Activated CD4-positive, alpha-beta T cell treated with anti-CD3 and anti-CD28 coated beads, Interleukin-10, Interleukin-2, amounts not matched to agents 100 ng/mL and 50 ng/mL, durations not matched to agents 16 hours and 8 hours (primary cell): ENCODE results near the gene CLPTM1.

Source experiments
- DNase-seq: peaks from one replicate; pipeline ENCODE4 v3.0.0-alpha.2; 2020

The CLPTM1 gene

DNA sequence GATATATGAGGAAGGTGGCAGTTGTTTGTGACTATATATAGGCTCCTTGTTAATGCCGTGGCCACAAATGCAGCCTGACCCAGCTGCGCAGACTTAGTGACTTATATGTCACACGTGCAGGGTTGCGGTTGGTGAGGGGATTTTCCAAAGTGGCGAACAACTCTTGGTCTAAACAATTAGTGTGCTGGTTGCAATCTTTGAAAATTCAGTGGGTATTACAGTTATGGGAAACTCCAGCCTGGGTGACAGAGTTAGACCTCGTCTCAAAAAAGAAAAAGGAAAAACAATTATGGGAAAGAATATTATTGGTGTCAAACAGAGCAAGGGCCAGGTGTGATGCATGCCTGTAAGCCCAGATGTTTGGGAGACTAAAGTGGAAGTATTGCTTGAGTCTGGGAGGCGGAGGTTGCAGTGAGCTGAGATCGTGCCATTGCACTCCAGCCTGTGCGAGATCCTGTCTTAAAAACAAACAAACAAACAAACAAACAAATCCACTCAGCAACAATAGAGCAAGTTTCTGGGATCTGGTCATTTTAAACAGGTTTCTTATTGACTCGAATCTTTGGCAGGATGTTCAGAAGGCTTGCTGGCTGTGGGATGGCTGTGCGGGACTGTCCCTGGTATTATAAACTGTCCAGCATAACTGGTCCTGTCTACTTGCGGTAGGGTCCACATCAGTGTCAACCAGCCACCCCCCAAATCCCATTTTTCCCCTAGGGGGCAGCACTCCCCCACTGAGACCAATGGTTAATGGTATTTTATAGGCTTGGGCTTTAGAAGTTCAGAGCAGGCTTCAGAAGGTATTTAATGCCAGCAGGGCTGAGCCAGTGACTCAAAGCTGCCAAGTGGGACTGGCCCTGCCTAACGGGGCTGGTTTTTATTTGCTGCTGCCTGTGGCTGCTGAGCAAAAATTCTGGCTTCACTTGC is 61.5 kb downstream of the CLPTM1 start:
- peak; percentile 89 for DNase-seq

DNA sequence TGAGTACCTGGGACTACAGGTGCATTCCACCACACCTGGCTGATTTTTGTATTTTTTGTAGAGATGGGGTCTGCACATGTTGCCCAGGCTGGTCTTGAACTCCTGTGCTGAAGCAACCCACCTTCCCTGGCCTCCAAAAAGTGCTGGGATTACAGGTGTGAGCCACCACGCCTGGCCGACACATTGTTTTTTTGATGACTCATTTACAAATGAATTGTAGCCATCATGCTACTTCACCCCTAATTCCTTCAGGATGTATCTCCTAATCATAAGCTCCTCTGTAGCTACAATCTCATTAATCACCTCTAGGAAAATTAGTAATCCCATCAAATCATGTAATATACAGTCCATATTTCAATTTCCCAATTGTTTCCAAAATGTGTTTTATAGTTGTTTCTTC is 64.0 kb downstream of the CLPTM1 start:
- no peak for DNase-seq

DNA sequence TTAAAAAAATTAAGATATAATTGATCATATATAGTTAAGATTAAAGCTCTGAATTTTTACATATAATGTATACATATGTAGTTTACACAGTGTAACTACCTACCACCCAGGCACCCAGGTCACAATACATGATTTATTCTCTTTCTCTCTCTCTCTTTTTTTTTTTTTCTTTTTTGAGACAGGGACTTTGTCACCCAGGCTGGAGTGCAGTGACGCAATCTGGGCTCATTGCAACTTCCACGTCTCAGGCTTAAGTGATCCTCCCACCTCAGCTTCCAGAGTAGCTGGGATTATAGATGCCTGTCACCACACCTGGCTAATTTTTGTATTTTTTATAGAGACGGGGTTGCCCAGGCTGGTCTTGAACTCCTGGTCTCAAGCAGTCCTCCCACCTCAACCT is 64.9 kb downstream of the CLPTM1 start:
- DNase-seq: no peak

DNA sequence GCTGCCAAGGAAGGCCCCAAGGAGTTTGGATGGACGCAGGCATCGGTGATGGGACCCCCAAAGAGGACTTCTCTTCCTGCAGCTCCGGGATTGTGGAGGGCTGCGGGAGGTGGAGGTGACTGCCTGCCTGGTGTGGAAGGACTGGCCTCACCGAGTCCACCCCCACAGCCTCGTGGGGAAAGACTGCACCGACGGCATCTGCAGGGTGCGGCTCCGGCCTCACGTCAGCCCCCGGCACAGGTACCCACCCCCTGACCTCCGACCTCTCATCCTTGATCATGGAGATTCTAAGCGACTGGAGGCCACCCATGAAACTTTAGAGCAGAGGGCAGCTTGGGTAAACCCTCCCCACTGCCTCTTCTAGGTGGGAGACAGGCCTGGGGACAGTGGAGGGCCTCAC is 66.8 kb downstream of the CLPTM1 start:
- no peak for DNase-seq

DNA sequence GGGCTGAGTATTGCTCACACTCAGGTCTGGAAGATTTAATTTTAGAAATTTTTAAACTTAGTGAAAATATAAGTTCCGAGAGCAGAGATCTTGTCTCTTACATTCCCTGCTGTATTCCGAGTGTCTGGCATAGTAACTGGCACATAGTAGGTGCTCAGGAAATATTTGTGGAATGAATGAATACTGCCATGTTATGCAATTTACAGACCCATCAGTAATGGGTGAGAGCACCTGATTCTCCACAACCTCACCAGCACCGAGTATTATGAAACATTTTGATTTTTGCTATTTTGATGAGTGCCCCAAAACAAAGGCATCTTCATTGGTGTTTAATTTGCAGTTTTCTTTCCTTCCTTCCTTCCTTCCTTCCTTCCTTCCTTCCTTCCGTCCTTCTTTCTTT is 67.9 kb downstream of the CLPTM1 start:
- DNase-seq: no peak

DNA sequence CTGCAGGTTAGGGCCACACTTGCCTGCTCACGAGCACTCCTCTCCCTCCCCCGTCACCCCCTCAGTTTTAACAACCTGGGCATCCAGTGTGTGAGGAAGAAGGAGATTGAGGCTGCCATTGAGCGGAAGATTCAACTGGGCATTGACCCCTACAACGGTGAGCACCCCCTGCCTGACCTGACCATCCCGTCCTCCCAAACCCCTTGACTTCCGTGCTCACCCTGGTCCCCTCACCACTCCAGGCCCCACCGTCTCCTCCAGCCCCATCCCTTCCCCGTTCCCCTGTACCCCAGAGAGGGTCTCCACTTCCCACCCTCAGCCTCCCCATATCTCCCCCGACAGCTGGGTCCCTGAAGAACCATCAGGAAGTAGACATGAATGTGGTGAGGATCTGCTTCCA is 70.1 kb downstream of the CLPTM1 start:
- DNase-seq: no peak

DNA sequence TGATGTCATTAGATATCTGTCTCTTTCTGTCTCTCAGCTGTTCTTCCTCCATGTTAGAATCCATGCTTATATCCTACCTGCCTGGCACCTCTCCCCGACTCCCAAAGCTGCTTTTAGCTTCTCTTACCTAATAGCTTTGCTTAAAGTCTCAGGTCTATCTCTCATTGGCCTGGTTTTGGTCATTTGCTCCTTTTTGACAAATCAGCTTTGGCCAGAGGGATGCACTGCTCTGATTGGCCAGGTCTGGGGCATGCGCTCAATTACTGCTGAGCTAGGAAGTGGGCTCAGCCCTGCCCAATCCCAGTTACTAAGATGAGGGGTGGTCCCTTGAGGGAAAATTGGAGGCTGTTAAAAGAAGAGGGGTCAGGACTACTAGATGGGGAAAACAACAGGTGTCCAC is 72.2 kb downstream of the CLPTM1 start:
- DNase-seq: no peak

DNA sequence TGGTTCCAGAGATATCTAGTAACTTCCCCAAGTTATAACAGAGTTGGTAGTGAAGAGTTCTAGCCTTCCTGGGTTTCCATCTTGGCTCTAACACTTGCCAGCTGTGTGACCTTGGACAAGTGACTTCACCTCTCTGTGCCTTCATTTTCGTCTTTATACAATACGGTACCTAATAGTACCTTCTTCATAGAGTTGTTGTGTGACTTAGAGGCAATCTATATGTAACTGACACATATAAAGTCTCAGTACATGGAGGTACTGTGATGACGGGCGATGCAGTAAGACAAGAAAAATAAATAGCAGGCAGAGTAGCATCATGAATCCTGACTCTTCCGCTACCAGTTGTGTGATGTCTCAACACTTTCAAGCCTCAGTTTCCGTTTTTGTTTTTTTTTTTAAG is 75.6 kb downstream of the CLPTM1 start:
- no peak for DNase-seq

DNA sequence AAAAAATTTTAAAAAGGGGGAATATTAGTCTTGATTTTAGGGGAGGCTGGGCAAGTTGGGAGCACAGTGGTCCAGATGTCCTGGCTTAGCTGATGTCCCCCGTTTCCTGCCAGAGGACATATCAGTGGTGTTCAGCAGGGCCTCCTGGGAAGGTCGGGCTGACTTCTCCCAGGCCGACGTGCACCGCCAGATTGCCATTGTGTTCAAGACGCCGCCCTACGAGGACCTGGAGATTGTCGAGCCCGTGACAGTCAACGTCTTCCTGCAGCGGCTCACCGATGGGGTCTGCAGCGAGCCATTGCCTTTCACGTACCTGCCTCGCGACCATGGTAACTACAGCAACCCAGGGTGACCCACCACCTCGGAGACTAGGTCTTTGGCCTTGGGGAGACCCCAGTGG is 77.2 kb downstream of the CLPTM1 start:
- DNase-seq: no peak

DNA sequence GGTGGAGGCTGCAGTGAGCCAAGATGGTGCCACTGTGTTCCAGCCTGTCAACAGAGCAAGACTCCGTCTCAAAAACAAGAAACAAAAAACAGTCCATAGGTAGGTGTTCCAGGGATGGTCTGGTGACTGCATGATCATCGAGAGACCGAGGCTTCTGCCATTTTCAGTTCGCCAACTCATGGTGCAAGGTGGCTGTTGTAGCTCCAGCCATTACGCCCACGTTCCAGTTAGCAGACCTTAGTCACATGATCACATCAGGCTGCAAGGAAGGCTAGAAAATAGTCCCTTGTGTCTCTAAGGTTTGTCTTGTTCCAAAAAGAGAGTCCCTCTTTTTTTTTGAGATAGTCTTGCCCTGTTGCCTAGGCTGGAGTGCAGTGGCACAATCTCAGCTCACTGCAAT is 80.6 kb downstream of the CLPTM1 start:
- no peak for DNase-seq

DNA sequence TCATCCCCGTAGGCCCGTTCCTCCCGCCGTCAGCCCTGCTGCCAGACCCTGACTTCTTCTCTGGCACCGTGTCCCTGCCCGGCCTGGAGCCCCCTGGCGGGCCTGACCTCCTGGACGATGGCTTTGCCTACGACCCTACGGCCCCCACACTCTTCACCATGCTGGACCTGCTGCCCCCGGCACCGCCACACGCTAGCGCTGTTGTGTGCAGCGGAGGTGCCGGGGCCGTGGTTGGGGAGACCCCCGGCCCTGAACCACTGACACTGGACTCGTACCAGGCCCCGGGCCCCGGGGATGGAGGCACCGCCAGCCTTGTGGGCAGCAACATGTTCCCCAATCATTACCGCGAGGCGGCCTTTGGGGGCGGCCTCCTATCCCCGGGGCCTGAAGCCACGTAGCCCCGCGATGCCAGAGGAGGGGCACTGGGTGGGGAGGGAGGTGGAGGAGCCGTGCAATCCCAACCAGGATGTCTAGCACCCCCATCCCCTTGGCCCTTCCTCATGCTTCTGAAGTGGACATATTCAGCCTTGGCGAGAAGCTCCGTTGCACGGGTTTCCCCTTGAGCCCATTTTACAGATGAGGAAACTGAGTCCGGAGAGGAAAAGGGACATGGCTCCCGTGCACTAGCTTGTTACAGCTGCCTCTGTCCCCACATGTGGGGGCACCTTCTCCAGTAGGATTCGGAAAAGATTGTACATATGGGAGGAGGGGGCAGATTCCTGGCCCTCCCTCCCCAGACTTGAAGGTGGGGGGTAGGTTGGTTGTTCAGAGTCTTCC is 82.4 kb downstream of the CLPTM1 start:
- DNase-seq: no peak

DNA sequence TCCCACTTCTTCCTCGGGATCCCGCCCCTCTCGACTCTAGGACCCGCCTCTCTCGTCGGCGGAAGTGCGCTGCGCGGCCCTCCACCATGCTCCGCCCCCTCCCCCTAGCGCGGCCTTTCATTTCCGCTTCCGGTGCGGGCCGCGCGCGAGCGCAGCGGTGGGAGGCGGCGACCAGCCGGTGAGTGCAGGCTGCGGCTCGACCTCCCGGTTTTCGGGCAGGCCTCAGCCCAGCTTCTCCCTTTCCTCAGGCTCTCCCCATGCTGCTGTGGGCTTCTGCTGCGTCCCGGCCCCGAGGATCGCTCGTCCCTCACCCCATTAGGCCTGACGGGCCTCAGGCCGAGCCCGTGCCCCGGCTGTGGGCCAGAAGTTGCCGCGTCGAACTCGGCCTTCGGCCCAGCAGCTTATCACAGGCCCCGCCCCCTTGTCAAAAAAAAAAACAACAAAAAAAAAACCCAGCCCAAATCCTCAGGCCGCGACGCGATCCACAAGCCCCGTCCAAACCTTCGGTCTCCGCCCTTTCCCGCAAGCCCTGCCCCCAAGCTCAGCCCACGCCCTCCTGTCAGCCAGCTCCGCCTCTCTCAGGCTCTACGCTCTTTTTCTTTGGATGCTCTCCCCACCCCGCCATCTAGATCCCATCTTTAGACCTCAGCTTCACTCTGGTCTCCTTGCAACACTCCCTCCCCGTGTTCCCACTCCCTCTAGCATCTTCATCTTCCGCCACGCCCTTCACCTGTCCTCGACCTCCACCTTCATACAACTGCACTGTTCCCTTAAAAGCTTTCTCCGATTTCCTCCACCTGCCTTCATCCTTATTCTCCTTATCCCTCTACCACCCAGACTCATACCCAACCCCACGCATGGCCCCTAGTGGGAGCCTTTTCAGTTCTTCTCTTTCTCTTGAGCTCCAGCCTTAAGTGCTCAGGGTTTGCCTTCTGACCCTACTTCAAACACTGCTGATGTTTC is 84.0 kb downstream of the CLPTM1 start, which contains the start of gene CLASRP:
Gene CLASRP, plus strand, starts transcription at position 115 of the 963 bp plus-strand sequence. CDS start 1,168 bp downstream, outside the sequence.
- peak; percentile 92 for DNase-seq

DNA sequence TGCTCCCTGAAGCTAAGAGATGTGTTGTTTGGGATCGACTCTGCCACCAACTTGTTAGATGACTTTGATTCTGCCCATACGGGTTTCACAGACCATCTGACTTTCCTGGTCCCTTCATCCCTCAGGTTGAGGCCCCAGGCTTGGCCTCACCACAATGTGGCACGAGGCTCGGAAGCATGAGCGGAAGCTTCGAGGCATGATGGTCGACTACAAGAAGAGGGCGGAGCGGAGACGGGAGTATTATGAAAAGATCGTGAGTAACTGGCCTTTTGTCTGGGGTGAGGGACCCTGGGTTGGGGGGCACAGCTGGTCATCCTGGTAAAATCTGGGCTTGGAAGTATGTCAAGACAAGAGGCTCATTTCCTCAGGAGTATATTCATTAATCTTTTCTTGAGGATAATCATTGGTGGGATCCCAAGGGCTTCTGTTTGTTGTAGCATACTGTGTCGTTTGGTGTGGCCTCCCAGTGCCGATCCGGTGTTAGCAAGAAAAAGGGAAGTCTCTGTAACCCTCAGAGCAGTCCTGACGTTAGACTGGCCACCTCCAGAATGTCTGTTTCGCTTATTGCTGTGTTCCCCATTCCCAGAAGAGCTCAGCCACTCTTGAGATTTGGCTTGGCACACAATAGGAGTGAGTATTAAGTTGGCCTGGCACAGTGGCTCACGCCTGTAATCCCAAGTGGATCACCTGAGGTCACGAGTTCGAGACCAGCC is 85.0 kb downstream of the CLPTM1 start:
- DNase-seq: no peak

DNA sequence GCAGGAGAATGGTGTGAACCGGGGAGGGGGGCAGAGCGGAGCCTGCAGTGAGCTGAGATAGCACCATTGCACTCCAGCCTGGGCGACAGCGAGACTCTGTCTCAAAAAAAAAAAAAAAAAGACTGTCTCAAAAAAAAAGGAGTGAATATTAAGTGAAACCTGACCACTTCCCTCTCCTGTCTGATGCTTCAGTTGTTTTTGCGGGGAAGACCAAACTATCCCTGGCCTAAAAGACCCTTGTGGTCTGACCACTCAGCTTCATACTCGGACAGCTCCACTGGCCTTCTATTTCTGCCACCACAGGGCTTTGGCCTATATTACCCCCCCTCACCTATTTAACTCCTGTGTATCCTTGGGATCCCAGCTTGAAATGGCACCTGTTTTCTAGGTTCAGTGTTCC is 85.9 kb downstream of the CLPTM1 start:
- no peak for DNase-seq
